Stimulated activated CD8-positive, alpha-beta memory T cell treated with anti-CD3 and anti-CD28 coated beads, Interleukin-4, amount 100 ng/mL, for 1 hour (primary cell): Measurements from ENCODE around the gene FYN.
"Not testable (repeated sequence)": the region's sequence is repeated elsewhere in the genome, so short reads cannot be mapped to it uniquely, and the experiment has no call there.

Experiments
- DNase-seq, 2 donors: peaks; one replicate each; pipeline ENCODE4 v3.0.0-alpha.2; 2020; ENCODE audit warnings: low read depth in 2 of 2, low spot score in 1 of 2

FYN gene

GRCh38 chr6:111792914-111793700 is 80.1 kb downstream of the FYN start:
- no peak for DNase-seq

GRCh38 chr6:111792241-111792640 is 81.0 kb downstream of the FYN start:
- no peak for DNase-seq

- no peak for DNase-seq
Measured at GRCh38 chr6:111791415-111791814, 81.8 kb downstream of the FYN start.

GRCh38 chr6:111789598-111789997 is 83.7 kb downstream of the FYN start:
- no peak for DNase-seq

GRCh38 chr6:111788379-111789276 is 84.6 kb downstream of the FYN start:
- no peak for DNase-seq

GRCh38 chr6:111786151-111786550 is 87.1 kb downstream of the FYN start:
- DNase-seq = not testable (repeated sequence)

GRCh38 chr6:111784433-111784832 is 88.8 kb downstream of the FYN start:
- DNase-seq = no peak

- DNase-seq = no peak
Measured at GRCh38 chr6:111782887-111783466, 90.3 kb downstream of the FYN start.

GRCh38 chr6:111782192-111782809 is 91.0 kb downstream of the FYN start:
- no peak for DNase-seq

- no peak for DNase-seq
Measured at GRCh38 chr6:111781041-111781708, 92.1 kb downstream of the FYN start.

- DNase-seq = no peak
Measured at GRCh38 chr6:111780393-111780792, 92.9 kb downstream of the FYN start.

- DNase-seq = no peak
Measured at GRCh38 chr6:111779660-111780059, 93.6 kb downstream of the FYN start.

GRCh38 chr6:111779031-111779430 is 94.2 kb downstream of the FYN start:
- DNase-seq = no peak

GRCh38 chr6:111777357-111777756 is 95.9 kb downstream of the FYN start:
- no peak for DNase-seq

- no peak for DNase-seq
Measured at GRCh38 chr6:111776236-111777221, 96.7 kb downstream of the FYN start.

GRCh38 chr6:111775145-111775922 is 97.9 kb downstream of the FYN start:
- DNase-seq = no peak

GRCh38 chr6:111774346-111774703 is 98.9 kb downstream of the FYN start:
- DNase-seq = no peak

- DNase-seq = no peak
Measured at GRCh38 chr6:111773501-111774345, 99.5 kb downstream of the FYN start.
